Activated CD8-positive, alpha-beta memory T cell treated with anti-CD3 and anti-CD28 coated beads, Interleukin-2, amount 50 U/mL, for 24 hours (primary cell): Measurements from ENCODE around the gene PBRM1.

Source experiments
- DNase-seq: peaks from one replicate; pipeline ENCODE4 v3.0.0-alpha.2; 2020; ENCODE audit errors: extremely low read depth

Gene PBRM1

GRCh38 chr3:52574056-52574965 lies 111.4 kb downstream of the PBRM1 start:
- no peak for DNase-seq

GRCh38 chr3:52572221-52572620 lies 113.5 kb downstream of the PBRM1 start:
- no peak for DNase-seq

GRCh38 chr3:52570076-52570475 lies 115.6 kb downstream of the PBRM1 start:
- no peak for DNase-seq

- DNase-seq, result no peak
Observed at GRCh38 chr3:52568069-52568468, 117.6 kb downstream of the PBRM1 start.

GRCh38 chr3:52563984-52564383 lies 121.7 kb downstream of the PBRM1 start:
- no peak for DNase-seq

GRCh38 chr3:52561028-52561747 lies 124.5 kb downstream of the PBRM1 start:
- DNase-seq, result no peak

GRCh38 chr3:52558436-52558835 lies 127.3 kb downstream of the PBRM1 start:
- DNase-seq, result no peak

GRCh38 chr3:52557011-52557960 lies 128.4 kb downstream of the PBRM1 start:
- DNase-seq, result no peak

- DNase-seq, result no peak
Observed at GRCh38 chr3:52555056-52555455, 130.7 kb downstream of the PBRM1 start.

GRCh38 chr3:52554026-52554755 lies 131.5 kb downstream of the PBRM1 start:
- no peak for DNase-seq

- DNase-seq, result no peak
Observed at GRCh38 chr3:52552089-52552488, 133.6 kb downstream of the PBRM1 start.

GRCh38 chr3:52551118-52551517 lies 134.6 kb downstream of the PBRM1 start:
- DNase-seq, result no peak

GRCh38 chr3:52547143-52547542 lies 138.6 kb downstream of the PBRM1 start:
- DNase-seq, result no peak

- no peak for DNase-seq
Observed at GRCh38 chr3:52546111-52546901, 139.4 kb downstream of the PBRM1 start.

- DNase-seq, result no peak
Observed at GRCh38 chr3:52544937-52545336, 140.8 kb downstream of the PBRM1 start.

GRCh38 chr3:52541050-52541449 lies 144.7 kb downstream of the PBRM1 start:
- no peak for DNase-seq

GRCh38 chr3:52539010-52539653 lies 146.6 kb downstream of the PBRM1 start:
- no peak for DNase-seq

- no peak for DNase-seq
Observed at GRCh38 chr3:52537726-52538421, 147.8 kb downstream of the PBRM1 start.

- no peak for DNase-seq
Observed at GRCh38 chr3:52537165-52537620, 148.5 kb downstream of the PBRM1 start.
